ENCODE measurements around the gene CYP2W1. TPM values are rescaled to one million over a fixed set of nuclear protein-coding genes. Genes with fewer than 3 reads are reported as not detected.

CYP2W1 gene
- total and polyA plus RNA-seq, 4 donors, result 0.05 to 8.1 TPM; not detected in 2

DNA sequence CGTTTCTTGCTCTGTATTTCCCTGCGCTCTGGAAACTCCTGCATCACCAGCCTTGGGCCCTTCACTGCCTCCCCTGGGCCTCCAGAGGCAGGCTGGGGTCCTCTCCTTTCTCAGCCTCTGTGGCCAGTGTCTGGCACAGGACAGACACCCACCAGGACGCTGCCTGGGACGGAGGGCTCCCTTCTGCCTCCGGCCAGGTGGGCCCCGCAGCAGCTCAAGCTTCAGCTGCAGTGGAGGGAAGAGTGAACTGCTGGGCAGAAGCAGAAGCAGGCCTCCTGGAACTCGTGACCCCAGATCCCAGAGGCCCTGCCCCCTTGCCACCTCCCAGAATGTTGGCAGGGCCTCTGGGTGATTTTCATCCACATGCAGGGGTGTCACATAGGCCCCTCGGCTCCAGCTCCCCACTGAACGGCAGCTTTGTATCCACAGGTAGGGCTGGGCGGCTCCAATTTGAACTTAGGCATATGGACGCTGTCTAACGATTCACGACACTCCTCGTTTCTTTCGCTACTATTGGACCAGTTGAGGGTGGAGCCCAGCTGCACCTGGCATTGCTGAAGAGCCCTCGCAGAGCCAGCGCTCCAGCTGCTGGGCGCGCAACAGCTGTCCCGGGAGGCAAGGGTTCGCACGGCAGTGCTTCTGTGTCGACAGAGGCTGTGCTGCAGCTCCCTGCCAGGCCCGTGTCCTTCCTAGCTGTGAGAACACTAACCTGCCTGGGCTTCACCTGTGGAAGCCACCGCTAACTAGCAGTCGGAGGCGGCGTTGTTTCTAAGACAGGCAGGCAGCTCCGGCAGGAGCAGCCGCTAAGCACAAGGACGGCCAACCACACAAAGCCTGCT, 43.0 kb downstream of the CYP2W1 start:
- H3K27me3 ChIP-seq (ENCODE audit: control insufficient read depth in 3 of 3, insufficient read depth in 3 of 3, low read length in 2 of 3), result no peaks in the 10 kb centered on the region
- no peak overlapping the region for H3K4me3 ChIP-seq
- ATAC-seq (ENCODE audit: insufficient read depth, low FRiP score), result no peak
- H3K27ac ChIP-seq (ENCODE audit: low read depth in 1 of 2, low read length in 1 of 2), result no peak overlapping the region
- H3K4me1 ChIP-seq (ENCODE audit: control insufficient read depth in 5 of 5, insufficient read depth in 5 of 5, low read length in 5 of 5), result peaks cover 0 to 17% (median 6%) of the 10 kb centered on the region in 5 donors
- peaks cover 0 to 27% (median 8%) of the 10 kb centered on the region in 4 donors for H3K36me3 ChIP-seq (ENCODE audit: control insufficient read depth in 4 of 4, insufficient read depth in 4 of 4, low read length in 4 of 4)
- no peaks in the 10 kb centered on the region for H3K9me3 ChIP-seq (ENCODE audit: control insufficient read depth in 4 of 4, insufficient read depth in 3 of 4, low read length in 3 of 4)
- H3K9ac ChIP-seq (ENCODE audit: insufficient read depth in 1 of 2, low read length in 2 of 2), result no peak overlapping the region
- no peak for TF ChIP-seq CTCF (IDR thresholded peaks at IDR 0.05; ENCODE audit: control extremely low read depth, extremely low read depth)
- no peak for DNase-seq
- 92% methylated on average over 31 of the region's 31 CpGs for WGBS, 2 donors

GRCh38 chr7:1026721-1027161, 43.8 kb downstream of the CYP2W1 start:
- Histone ChIP-seq H3K4me3 (no peak overlapping the region), H3K27ac (ENCODE audit: low read depth in 1 of 2, low read length in 1 of 2) (no peak overlapping the region)
- no peak for TF ChIP-seq CTCF (IDR thresholded peaks at IDR 0.05; ENCODE audit: control extremely low read depth, extremely low read depth)

GRCh38 chr7:1027242-1028043, 44.5 kb downstream of the CYP2W1 start:
- Histone ChIP-seq H3K4me3 (peak overlapping the region; percentile 72), H3K27ac (ENCODE audit: low read depth in 1 of 2, low read length in 1 of 2) (peak overlapping the region; percentile 38 to 68), H3K9ac (ENCODE audit: insufficient read depth in 1 of 2, low read length in 2 of 2) (peak overlapping the region in 1 of 2 donors; percentile 8), H3K9me3 (ENCODE audit: control insufficient read depth in 4 of 4, insufficient read depth in 3 of 4, low read length in 3 of 4) (no peaks in the 10 kb centered on the region), H3K36me3 (ENCODE audit: control insufficient read depth in 4 of 4, insufficient read depth in 4 of 4, low read length in 4 of 4) (peaks cover 0 to 17% (median 7%) of the 10 kb centered on the region in 4 donors), H3K4me1 (ENCODE audit: control insufficient read depth in 5 of 5, insufficient read depth in 5 of 5, low read length in 5 of 5) (peaks cover 0 to 17% (median 6%) of the 10 kb centered on the region in 5 donors), H3K27me3 (ENCODE audit: control insufficient read depth in 3 of 3, insufficient read depth in 3 of 3, low read length in 2 of 3) (no peaks in the 10 kb centered on the region)
- no peak for TF ChIP-seq CTCF (IDR thresholded peaks at IDR 0.05; ENCODE audit: control extremely low read depth, extremely low read depth)
- peak; percentile 50 to 57 (median 56) for DNase-seq
- no peak for ATAC-seq (ENCODE audit: insufficient read depth, low FRiP score)
- WGBS, 2 donors, result 26 to 32% methylated on average over 58 to 69 of the region's 69 CpGs

More at GRCh38 chr7:1026721-1027161, 43.8 kb downstream of the CYP2W1 start:
- 79 to 87% methylated on average over 20 of the region's 20 CpGs for WGBS, 2 donors
- Histone ChIP-seq H3K4me1 (ENCODE audit: control insufficient read depth in 5 of 5, insufficient read depth in 5 of 5, low read length in 5 of 5) (peaks cover 0 to 17% (median 6%) of the 10 kb centered on the region in 5 donors), H3K9ac (ENCODE audit: insufficient read depth in 1 of 2, low read length in 2 of 2) (no peak overlapping the region), H3K36me3 (ENCODE audit: control insufficient read depth in 4 of 4, insufficient read depth in 4 of 4, low read length in 4 of 4) (peaks cover 0 to 21% (median 7%) of the 10 kb centered on the region in 4 donors), H3K27me3 (ENCODE audit: control insufficient read depth in 3 of 3, insufficient read depth in 3 of 3, low read length in 2 of 3) (no peaks in the 10 kb centered on the region), H3K9me3 (ENCODE audit: control insufficient read depth in 4 of 4, insufficient read depth in 3 of 4, low read length in 3 of 4) (no peaks in the 10 kb centered on the region)
- no peak for DNase-seq
- no peak for ATAC-seq (ENCODE audit: insufficient read depth, low FRiP score)
